GM21390 (cell line): ENCODE measurements around the gene CHD9.

Experiments used
- ATAC-seq: cut with Tn5 transposase; IDR thresholded peaks from one replicate; pipeline ENCODE4 v1.9.1; 2021; ENCODE audit not compliant: unreplicated experiment

The CHD9 gene

DNA sequence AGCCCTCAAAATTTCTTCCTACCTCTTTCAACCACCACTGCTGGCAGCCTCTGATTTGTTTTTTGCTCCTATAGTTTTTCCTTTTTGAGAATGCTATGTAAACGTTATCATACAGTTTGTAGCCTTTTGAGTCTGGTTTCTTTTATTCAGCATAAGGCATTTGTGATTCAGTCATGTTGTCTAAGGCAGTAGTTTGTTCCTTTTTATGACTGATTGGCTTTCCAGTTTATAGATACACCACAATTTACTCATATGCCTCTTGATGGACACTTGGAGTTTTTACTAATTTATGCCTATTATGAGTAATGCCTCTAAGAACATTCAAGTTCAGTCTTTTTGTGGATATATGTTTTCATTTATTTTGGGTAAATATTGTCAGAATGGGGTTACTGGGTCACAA is 136.6 kb downstream of the CHD9 start:
- no peak for ATAC-seq

DNA sequence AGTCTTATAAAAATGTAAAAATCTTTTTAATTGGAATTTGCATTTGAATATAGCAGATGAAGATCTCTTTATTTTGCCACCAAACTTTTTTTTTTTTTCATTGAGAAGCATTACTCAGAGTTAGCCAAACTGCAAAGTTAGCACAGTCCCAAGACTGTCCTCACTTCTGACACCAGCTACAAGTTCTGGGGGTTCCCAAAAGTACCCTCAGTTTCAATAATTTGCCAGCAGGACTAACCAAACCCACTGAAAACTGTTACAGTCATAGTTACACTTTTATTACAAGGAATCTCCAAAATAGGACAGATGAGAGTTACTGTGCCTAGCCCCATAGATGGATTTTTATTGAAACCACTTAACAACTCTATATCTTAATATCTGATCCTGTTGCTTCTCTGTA is 144.1 kb downstream of the CHD9 start:
- ATAC-seq, result no peak

DNA sequence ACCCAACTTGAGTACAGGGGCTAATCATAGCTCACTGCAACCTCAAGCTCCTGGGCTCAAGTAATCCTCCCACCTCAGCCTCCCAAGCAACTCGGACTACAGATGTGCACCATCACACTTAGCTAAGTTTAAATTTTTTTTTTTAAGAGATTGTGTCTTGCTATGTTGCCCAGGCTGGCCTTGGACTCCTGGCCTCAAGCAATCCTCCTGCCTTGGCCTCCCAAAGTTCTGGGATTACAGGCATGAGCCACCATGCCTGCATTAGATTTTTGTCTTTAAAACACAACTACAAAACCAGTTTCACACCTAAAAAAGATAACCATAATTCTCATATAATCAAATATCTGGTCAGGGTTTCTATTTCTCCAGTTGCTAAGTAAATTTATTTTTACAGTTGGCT is 147.1 kb downstream of the CHD9 start:
- no peak for ATAC-seq

DNA sequence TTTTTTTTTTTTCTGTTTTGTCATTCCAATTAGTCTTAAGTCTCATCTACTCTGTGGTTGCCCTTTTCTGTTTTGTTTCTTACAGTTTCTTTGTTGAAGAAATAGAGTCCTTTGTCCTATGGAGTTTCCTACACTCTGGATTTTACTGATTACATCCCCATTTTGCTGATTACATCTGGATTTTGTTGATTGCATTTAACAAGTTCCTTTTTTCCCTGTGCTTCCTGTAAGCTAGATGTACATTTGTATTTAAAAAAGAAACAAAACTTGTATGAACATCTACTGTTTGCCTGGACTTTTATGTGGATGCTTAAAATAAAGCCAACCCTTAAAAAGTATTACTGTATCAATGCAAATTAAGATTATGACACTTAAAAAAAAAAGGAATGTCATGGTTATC is 147.6 kb downstream of the CHD9 start:
- ATAC-seq, result no peak

DNA sequence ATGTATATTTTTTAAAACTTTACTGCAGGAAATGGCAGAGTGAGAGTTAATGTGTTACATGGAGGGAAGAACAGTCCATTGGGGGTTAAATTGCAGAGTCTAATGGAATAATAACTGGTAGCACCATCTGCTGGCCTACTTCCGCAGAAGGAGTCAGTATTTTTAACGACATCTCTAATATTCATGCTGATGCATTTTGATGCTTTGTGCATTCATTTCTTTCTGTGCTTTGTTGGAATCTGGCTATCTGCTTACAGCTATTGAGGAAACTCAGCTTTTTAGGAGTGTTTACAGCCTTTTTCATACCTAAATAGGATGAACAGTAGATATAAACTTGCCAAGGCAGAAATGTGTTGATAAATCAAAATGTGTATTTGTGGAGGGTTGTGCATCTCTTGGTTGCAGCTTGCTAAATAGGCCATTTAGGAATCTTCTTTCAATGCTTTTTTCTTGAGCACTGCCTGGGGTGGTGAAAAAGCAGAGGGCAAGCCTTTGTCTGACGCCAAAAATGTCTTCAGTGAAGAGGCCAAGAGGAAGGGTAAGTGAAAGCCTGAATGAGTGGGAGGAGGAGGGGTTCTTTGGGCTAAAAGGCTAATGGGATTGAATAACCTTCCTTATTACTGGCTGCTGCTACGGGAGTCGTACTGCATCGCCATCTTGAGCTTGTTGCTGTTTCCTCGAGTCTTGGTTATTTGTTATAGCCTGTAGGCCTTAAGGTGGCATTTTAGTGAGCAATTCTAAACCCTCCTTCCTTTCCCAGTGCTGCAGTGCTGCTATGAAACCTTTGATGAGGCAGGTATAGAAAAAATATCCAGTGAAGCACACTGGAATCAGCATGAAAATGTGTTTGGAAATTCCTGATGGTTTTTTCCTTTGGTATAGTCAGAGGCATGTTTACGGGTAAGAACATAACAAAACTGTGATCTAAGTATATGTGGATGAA is 153.3 kb downstream of the CHD9 start:
- peak; percentile 90 for ATAC-seq

DNA sequence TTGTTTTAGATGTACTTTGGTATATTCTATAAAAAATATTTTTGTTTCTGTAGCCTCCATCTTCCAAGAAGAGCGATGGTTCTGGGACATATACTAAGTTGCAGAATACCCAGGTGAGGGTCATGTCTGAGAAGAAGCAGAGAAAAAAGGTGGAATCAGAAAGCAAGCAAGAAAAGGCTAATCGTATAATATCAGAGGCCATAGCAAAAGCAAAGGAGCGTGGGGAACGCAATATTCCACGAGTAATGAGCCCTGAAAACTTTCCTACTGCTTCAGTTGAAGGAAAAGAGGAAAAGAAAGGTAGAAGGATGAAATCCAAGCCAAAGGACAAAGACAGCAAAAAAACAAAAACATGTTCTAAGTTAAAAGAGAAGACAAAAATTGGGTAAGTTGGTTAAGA is 154.6 kb downstream of the CHD9 start:
- ATAC-seq, result no peak

DNA sequence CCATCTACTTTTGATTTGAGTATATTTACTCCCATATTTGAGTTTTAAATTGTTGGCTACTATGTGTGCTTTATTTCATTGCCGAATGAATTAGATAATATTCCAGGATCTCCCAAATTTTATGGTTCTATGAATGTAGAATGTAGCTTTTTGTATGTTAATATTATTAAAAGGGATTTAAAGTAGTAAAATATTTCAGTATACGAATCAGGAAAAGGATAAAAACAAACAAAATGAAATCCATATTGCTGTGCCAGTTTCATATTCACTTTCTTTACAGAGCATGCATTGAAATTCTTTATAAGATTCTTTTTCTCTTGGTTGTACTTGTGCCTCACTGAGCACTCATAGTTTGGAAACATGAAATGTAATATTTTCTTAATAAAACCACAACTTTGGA is 155.1 kb downstream of the CHD9 start:
- no peak for ATAC-seq

DNA sequence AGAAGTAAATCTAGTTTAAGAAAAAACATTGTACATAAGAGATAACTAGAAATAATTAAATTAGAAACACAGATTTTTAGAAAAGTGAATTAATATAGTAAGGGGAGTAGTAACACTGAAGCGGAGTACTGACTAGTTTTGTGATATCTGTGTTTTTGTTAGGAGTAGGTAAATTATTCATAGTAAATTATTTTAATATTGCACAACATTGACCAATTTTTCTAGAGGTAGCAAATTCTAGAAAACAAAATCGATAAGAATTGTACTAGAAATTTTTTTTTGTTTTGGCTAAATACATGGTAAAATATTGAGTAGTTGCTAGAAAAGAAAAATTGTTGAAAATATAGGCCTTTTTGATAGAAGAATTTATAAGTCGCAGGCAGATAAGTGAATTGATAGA is 156.5 kb downstream of the CHD9 start:
- ATAC-seq, result no peak

DNA sequence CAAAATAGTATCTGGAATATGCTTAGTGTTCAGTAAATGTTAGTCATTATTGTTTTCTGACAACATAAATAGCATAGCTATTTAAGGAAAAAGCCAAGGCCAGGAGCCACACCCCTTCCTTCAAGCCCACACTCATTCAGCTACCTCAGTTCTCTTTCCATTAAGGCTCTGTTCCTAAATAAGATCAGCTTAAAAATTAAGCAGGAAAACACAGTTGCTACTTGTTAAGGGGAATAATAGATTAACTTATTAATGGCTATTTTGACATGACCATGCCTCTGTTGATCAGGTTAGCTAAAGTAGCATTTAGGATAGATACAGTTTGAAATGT is 158.1 kb downstream of the CHD9 start:
- no peak for ATAC-seq

DNA sequence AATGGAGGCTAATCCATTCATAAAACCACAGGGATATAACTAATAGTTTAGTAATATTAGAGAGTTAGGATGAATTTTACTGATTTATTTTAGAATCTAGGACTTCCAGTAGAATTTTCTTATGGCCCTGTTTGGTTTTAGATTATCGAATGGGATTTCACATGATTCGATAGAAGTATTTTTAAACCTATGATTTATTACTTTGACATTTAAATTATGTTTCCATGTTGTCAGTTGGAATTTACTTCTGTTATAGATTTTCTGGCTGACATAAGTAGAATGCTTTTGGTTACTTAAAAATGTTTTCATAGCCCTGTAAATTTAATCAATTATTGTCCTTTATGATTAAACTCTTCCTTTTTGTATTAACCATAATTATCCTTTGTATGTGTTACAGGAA is 158.8 kb downstream of the CHD9 start:
- ATAC-seq, result no peak

DNA sequence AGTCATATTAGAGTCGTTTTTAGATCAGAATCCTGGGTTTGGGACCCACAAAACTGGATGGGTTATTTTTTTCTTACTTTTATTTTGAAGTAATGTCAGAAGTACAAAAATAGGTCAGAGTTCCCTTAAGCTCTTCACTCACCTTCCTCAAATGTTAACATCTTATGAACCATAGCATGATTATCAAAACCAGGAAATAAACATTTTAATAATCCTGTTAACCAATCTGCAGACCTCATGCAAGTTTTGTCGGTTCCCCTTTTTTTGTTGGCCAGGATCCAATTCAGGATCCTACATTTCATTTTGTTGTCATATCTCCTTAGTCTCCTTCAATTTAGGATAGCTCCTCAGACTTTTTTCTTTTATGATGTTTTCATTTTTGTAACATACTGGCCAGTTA is 162.0 kb downstream of the CHD9 start:
- ATAC-seq, result no peak

DNA sequence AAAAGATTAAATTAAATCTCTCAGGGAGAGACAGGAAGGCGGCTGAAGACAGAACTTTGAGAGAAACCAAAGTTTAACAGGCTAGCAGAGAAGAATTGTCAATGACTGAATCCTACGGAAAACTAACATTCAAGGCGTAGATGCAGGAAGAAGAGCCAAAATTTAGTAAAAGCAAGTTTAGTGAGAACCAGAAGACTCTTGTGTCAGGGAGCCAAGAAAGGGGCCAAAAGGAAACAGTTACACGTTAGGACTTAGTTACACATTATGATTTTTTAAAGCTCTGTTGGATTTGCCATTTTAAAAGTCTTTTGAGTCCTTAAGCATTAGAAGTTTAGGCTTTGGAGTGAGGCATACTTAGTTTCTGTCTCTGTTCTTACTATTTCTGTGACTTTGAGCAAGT is 164.6 kb downstream of the CHD9 start:
- ATAC-seq, result no peak

DNA sequence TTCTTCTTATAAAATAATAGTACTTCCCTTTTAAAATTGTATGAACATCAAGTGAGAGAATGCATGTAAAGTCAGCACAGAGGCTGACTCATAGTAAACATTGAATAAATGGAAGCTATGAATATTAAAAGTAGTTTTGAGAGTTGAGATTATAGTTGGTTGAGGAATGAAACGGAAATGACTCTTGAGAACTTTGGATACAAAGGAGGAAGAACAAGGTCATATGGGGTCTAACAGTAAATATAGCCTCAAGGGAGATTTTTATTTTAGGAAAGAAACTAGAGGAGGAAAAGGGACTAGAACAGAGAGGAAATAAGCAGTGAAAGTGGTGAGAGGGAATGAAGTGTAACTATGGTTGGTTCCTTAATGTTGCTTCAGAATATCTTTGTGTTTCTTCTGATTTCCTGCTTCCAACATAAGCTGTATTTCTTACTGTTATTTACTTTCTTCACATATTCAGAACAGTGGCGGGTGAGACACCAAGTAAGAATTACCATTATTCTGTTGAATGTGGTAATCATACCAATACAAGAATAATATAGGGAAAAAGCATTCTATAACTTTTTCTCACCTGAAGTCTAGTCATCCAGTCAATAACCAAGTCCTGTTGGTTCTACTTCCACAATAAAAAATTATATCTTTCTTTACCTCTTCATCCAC is 165.1 kb downstream of the CHD9 start:
- peak; percentile 59 for ATAC-seq

DNA sequence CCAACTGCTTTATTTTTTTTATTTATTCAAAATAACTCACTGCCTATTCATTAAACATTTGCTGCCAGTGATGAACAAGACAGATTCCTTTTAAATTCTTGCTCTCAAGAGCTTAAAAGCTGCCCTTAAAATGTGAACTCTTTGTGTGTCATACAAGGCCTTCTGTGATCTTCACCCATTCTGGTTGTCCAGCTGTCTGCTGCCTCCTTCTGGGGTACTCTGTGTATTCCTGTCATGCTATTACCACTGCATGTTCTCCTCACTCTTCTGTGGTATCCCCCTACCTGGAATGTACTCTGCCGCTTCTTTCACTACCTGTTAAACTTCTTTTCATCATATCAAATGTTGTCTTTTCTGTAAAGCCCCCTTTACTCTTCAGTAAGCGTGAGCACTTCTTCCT is 165.8 kb downstream of the CHD9 start:
- ATAC-seq, result no peak

DNA sequence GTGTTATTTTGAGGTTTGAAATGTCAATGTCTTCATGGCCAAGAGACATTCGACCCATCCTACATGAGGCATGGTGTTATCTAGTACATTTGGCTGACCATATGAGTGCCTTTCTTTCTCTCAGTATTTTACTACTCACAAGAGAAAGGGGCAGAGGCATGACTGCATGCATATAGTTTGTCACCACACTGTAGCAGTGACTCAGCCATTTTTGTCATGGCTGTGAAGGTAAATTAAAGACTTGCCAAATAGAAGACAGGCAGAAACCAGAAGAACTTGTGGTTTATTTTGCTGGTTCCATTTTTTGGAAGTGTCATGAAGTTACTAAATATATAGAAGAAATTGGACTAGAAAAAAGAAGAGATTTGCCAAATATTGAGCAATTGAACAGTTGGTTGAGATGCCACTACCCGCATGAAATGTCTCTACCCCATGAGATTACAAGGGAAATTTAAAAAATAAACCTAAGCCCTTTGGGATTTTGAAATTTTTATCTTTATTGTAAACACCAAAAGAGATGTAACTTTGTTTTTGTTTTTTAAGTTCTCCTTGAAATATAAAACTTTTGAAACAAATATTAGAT is 170.3 kb downstream of the CHD9 start:
- ATAC-seq, result no peak

DNA sequence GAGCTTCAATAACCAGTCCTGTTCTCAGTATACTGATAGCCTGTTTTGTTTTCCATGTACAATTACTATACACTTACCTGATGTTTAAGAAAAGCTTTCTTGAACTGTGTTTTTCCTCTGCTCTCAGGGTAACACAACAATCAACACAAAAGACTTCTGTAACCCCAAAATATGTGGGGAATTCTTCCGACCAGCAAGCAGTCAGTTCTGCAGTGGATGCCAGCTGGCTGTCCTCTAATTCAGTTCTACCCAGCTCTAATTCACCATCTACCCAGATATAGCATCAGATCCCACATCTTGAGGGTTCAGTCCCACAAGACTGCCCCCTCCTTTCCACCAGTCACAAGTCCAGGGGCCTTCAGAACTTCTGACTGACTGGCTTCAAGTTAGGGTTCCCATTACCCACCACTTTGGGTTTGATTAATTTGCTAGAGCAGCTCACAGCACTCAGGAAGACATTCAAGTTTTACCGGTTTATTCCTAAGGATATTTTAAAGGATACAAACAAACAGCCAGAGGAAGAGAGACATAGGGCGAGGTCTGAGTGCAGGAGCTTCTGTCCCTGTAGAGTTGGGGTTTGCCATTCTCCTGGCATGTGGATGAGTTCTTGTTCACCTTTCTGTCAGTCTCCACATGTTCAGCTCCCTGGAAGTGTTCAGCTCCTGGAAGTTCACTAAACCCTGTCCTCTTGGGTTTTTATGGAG is 178.2 kb downstream of the CHD9 start:
- no peak for ATAC-seq

DNA sequence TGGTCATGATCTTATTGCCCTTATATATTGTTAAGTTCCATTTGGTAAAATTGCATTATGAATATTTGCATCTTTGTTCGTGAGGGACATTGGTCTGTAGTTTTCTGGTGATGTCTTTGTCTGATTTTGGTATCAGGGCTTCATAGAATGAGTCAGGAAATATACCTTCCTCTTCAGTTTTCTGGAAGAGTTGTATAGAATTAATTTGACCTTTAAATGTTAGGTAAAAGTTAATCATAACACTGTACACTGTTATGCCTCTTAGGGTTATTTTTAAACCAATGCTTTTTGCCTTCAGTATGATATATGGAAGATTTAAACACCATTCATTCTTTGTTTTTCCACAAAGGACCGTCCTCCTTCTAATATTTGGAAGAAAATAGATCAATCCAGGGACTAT is 180.0 kb downstream of the CHD9 start:
- no peak for ATAC-seq

DNA sequence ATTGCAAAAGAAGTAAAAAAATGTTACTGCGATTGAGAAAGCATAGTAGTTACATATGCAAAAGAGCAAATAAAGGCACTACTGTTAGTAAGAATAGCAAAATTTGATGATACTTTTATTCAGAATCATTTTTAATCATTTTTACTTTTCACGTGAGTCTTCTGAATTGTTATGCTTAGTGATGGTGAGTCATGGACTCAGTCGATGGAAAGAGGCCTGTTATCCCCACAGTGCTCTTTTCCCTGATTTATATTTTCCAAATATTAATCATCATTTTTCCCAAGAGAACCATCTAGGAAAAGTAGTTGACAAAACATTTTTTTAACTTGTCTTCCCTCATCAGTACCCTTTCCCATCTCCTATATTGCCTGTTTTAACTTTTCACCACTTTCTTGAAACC is 181.1 kb downstream of the CHD9 start:
- ATAC-seq, result no peak

DNA sequence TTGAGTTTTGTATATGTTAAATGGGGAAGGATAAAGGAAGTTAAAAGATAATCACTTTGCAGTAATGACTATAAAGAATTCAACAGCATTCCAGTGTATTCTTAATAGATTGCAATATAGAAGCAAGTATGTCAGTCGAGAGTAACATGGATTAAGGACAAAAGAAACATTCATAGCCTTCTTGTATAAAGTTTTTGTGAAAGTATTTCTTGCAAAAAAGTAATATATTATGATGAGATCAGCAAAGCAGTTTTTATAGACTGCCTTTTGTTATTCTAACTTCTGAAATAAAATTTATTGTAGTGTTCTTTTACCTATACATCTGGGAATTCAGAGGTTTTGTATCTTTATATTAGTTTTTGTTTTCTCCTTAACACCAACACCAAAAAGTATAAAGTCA is 194.5 kb downstream of the CHD9 start:
- no peak for ATAC-seq

DNA sequence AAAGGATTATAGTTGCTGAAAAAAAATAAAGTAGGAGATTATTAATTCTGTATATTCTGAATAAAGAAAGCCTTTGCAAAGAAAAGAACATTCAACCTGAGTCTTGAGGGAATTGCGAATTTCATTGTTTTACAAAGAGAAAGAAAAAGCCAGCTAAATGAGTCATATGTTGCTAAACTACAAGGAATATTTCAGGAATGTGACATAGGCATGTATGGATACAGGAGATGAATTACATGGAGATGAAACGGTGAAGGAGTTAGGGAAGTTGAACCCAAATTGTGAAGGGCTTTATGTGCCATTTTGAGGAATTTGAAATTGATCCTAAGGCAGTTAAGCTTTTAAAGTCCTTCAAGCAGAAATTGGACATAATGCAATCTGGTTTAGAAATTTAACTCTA is 202.2 kb downstream of the CHD9 start:
- no peak for ATAC-seq

DNA sequence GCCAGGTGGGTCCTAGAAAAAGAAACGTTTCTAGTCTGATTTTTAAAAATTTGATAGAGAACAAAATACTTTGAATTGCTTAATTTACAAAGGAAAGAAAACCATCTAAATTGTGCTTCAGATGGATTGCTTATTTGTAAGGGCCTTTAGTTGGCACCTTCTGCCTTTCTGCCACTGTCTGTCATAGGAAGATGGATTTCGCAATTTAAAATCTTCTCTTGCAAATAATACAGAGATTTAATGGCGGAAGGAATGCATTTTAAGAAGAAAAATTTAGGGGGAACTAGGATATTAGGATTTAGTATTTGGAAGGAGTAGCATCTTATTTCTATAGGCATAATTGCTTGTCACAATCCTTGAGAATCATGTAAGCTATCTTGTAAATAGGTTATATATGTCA is 204.0 kb downstream of the CHD9 start:
- no peak for ATAC-seq

DNA sequence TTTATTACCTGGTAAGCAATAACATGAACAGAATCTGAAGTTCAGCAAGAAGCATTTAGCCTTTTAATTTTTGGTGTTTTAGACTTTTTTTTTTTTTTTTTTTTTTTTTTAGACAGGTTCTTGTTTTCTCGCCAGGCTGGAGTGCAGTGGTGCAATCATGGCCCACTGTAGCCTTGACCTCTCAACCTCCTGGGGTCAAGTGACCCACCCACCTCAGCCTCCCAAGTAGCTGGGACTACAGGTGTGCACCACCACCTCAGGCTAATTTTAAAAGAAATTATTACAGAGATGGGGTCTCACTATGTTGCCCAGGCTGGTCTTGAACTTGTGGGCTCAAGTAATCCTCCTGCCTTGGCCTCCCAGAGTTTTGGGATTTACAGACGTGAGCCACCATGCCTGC is 206.5 kb downstream of the CHD9 start:
- ATAC-seq, result no peak
